Caki2 (cell line): Measurements from ENCODE around the gene RNF213. TPM values are rescaled to one million over a fixed set of nuclear protein-coding genes. Genes with fewer than 3 reads are reported as not detected.

ENCODE experiments used
- DNase-seq: peaks from one replicate; pipeline ENCODE4 v3.0.0-alpha.2; 2015; ENCODE audit warnings: low read depth
- in situ Hi-C: cut with HindIII; loops from 2 replicates; pipeline ENCODE4 v1.10.0; 2016; ENCODE audit warnings: low sequenced_read_pairs, low pct_unique_long_range_greater_than_20kb, mixed read lengths
- total RNA-seq: library from RNA; depleted of rRNA; stranded (reverse); fragments of >200 nt; shearing (Covaris generic); gene quantifications from 2 replicates; pipeline ENCODE4 v1.2.3, GENCODE V29; 2014; ENCODE audit warnings: low replicate concordance

The RNF213 gene
- total RNA-seq, 1 experiment from 2014 or later: 49.8 TPM

DNA sequence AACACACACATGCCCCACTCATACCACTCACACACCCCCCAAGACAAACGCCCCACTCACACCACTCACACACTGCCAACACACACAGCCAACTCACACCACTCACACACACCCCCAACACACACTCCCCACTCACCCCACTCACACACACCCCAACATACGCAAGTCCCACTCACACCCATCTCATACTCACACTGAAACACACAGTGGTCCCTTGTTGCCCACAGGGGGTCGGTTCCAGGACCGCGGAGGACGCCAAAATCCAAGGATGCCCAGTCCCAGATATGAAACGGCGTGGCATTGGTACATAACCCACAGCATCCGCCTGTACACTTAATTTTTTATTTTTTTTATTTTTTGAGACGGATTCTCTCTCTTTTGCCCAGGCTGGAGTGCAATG lies 20.9 kb downstream of the RNF213 start:
- in situ Hi-C loops: no loop called here
- DNase-seq: no peak

- in situ Hi-C loops: no loop called here
- no peak for DNase-seq
Observed at GRCh38 chr17:80283116-80283852, 22.6 kb downstream of the RNF213 start.

DNA sequence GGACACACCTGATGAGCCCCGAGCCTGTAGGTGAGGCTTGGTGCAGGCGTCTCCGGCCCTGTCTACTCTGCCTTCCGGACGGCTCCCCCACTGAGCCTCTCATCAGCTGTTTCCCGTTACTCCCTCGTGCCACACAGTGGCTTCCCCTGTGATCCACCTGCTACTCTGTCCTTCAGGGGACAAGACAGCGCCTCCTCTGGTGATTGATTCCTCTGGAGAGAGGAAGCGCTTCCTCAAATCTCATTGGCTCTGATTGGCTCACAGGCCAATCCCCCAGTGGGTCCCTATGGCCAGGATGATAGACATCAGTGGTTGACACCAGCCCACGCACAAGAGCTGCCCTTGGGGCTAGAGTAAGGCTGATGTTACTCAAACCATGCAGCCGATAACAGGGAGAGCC lies 24.0 kb downstream of the RNF213 start:
- in situ Hi-C loops: no loop called here
- DNase-seq: no peak

DNA sequence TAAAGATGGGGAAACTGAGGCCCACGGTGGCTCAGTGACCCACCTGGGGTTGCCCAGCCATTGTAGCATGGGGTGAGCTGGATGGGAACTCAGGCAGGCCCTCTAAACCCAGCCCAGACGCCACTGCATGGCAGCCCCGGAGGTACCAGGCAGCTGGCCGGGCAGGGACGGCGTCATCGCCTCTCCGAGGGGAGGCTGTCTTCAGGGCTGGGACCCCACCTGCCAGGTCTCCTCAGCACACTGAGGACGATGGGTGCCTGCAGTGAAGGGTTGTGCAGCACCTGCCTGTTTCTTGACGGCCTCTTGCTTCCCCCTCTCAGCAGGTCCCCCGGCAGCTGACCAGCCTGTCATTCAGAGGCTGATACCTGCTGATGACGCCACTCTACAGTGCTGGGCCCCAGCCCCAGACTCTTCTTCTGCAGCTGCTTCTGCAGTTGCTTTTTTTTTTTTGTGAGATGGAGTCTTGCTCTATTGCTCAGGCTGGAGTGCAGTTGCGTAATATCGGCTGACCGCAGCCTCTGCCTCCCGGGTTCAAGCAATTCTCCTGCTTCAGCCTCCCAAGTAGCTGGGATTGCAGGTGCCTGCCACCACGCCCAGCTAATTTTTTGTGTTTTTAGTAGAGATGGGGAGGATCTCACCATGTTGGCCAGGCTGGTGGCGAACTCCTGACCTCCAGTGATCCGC lies 24.7 kb downstream of the RNF213 start:
- in situ Hi-C loops: no loop called here

DNA sequence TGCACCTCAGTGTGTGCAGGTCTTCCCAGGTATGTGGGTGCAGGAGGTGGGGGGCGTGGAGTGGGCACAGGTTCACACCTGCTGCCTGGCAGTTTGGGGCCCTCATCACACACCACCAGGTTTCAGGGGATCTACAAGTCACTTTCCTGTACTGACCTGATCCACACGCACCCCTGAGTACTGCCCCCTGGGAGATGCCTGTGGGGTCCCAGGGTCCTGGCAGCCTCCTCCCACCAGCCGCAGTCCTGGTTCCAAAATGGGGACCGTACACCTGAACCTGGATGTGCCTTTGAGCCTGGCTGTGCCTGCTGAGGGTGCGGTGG lies 25.9 kb downstream of the RNF213 start:
- DNase-seq: no peak
- in situ Hi-C loops: no loop called here

More for the DNA sequence above, 24.7 kb downstream of the RNF213 start:
- no peak for DNase-seq

DNA sequence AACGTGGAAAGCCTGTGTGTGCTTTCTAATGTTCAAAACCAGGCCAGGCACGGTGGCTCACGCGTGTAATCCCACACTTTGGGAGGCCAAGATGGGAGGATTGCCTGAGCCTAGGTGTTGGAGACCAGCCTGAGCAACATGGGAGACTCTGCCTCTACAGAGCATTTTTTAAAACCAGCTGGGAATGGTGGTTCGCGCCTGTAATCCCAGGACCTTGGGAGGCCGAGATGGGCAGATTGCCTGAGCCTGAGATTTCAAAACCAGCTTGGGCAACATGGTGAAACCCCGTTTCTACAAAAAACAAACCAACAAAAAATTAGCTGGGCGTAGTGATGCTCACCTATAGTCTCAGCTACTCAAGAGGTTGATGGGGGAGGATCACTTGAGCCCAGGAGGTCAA lies 26.4 kb downstream of the RNF213 start:
- in situ Hi-C loops: no loop called here
- no peak for DNase-seq

DNA sequence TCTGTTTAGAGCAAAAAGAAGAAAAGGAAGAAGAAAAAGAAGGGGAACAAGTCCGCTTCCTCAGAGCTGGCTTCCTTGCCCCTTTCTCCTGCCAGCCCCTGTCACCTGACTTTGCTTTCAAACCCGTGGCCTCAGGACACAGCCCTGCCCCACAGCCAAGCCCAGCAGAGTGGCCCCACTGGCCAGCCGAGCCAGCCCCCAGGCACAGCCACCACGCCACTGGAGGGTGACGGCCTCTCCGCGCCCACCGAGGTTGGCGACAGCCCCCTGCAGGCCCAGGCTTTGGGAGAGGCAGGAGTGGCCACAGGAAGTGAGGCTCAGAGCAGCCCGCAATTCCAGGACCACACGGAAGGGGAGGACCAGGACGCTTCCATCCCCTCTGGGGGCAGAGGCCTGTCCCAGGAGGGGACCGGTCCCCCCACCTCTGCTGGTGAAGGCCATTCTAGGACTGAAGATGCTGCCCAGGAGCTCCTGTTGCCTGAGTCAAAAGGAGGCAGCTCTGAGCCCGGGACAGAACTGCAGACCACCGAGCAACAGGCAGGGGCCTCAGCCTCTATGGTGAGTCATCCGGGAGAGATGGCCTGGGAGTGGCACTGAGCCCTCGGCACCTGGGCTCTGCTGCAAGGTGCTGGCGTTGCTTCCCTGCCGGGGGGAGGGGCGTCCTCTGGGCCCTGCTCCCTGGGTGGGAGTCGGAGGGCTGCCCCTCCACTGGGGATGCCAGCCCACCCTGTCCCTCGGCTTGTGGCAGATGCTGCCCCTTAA lies 27.3 kb downstream of the RNF213 start:
- DNase-seq: no peak
- in situ Hi-C loops: no loop called here

DNA sequence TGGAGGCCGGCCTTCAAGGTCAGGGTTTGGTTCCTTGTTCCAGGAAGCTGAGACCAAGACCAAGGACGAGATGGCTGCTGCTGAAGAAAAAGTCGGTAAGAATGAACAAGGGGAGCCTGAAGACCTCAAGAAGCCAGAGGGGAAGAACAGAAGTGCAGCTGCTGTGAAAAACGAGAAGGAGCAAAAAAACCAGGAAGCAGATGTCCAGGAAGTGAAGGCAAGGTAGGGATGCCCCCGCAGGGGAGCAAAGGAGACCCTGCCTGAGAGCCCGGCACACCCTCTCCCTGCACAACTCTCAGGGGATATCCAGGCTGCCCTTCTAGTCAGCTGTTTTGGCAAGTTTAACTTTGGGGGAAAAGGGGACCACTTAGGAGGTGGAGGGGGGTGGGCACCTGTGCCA lies 29.0 kb downstream of the RNF213 start:
- no peak for DNase-seq
- in situ Hi-C loops: no loop called here

DNA sequence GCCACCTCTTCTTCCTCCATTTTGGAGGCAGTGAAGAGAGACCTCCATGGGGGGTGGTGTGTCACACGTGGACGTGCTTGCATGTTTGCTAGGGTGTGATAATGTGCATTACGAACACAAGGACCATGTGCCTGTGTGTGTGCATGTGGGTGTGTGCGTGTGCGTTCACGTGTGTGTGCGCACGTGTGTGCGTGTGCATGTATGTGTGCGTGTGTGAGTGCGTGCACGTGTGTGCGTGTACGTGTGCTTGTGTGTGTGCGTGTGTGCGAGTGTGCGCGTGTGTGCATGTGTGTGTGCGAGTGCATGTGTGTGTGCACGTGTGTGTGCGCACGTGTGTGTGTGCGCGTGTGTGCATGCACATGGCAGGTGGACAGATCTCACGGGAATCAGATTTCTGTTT lies 29.5 kb downstream of the RNF213 start:
- DNase-seq: no peak
- in situ Hi-C loops: no loop called here

DNA sequence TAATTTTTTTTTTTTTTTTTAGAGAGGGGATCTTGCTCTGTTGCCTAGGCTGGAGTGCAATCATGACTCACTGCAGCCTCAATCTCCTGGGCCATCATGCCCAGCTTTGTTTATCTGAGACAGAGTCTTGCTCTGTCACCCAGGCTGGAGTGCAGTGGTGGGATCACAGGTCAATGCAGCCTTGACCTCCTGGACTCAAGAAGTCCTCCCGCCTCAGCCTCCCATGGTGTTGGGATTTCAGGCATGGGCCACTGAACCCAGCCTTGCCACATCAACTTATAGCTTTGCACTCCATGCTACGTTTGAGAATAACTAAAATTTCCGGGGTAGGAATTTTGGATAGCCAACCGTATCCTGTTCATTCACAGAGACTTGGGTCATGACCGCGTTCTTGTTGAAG lies 30.6 kb downstream of the RNF213 start:
- in situ Hi-C loops: no loop called here

DNA sequence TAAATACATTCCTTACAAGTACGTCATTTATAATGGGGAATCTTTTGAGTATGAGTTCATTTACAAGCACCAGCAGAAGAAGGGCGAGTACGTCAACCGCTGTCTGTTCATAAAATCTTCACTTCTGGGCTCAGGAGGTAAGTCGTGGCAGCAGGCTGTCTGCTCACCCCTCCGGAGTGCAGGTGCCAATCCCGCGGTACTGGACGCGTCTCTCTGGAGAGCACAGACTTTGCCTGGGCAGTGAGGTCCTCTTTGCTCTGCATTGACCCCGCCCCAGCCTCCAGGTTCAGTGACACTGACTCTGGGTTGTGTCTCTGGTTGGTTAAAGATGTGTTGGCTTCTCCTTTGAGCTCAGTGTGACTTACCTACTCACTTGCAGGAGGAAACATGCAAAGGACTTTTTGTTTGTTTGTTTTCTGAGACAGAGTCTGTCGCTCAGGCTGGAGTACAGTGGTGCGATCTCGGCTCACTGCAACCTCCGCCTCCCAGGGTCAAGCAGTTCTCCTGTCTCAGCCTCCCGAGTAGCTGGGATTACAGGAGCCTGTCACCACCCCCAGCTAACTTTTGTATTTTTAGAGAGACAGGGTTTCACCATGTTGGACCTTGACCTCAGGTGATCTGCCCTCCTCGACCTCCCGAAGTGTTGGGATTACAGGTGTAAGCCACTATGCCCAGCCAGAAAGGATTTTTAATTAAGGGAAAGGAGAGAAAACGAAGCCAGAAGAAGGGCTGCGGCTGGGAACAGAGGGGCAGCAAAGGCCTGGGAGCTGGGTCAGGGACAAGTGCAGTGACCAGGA lies 31.2 kb downstream of the RNF213 start:
- no peak for DNase-seq
- in situ Hi-C loops: no loop called here

More for the DNA sequence above, 30.6 kb downstream of the RNF213 start:
- no peak for DNase-seq

GRCh38 chr17:80292521-80292971 lies 31.9 kb downstream of the RNF213 start:
- in situ Hi-C loops: no loop called here
- DNase-seq: peak; percentile 22

DNA sequence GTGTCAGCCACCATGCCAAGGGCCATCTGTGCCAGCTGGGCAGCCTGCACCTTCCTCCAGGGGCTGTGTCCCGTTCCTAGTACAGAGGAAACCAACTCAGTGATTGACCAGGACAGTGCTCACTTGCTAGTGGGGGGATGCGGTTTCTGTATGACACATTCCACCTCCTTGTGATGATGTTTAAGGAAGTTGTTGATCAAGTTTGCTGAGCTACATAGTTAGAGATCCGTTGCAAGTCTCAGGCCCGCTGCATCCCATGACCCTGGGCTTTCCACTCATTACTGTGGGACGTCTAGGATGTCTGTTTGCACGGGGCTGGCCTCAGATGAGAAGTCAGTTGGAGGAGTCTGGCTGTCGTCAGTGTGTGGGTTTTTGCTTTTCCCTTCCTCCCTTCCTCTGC lies 33.6 kb downstream of the RNF213 start:
- in situ Hi-C loops: no loop called here
- no peak for DNase-seq

DNA sequence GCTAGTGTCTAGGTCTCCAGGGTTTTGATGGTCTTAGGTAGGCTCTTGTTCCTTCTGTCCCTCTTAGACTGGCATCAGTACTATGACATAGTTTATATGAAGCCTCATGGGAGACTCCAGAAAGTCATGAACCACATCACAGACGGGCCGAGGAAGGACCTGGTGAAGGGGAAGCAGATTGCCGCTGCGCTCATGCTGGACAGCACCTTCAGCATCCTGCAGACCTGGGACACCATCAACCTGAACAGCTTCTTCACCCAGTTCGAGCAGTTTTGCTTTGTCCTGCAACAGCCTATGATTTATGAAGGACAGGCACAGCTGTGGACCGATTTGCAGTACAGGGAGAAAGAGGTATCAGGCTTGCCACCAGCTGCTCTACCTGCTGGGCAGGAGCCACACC lies 34.0 kb downstream of the RNF213 start:
- no peak for DNase-seq
- in situ Hi-C loops: no loop called here

DNA sequence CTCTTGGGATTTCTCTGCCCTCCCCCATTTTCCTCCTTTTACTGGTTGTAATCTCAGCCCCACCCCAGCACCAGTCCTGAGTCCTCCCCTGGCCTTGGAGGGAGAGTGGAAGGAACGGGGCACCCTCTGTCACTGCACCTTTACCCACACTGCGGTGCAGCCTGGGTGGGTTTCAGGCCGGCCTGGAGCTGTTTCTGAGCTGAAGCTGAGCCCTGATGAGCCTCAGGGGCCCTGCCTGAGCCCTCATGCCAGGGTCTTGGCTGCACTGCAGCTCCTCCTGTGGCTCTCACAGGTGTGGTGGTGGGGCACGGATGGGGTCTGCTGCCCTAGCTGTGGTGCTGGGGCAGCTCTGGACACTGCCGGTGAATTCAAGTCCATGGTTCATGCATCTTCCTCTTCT lies 34.5 kb downstream of the RNF213 start:
- no peak for DNase-seq
- in situ Hi-C loops: no loop called here

- in situ Hi-C loops: no loop called here
- DNase-seq: no peak
Observed at GRCh38 chr17:80295559-80295958, 34.9 kb downstream of the RNF213 start.

DNA sequence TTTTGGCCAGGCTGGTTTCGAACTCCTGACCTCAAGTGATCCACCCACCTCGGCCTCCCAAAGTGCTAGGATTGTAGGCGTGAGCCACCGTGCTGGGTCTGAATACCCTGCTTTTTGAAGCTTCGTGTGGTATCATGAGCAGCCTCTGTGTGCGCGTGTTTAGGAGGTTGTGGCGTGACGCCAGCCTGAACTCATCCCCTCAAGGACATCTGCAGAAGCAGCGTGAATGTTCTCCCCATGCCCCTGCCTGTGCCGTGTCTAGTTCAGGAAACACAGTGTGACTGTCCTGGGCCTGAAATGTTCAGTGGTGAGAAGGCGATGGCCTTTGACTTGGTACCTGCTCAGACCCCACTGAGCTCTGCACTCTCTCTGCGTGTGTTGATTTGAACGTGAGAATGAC lies 35.6 kb downstream of the RNF213 start:
- in situ Hi-C loops: no loop called here
- no peak for DNase-seq

- no peak for DNase-seq
- in situ Hi-C loops: no loop called here
Observed at GRCh38 chr17:80297996-80298560, 37.4 kb downstream of the RNF213 start.
